RCC 7860 (cell line): Measurements from ENCODE around the gene ARHGAP25.
A peak's percentile ranks its signal among the peaks of the same experiment; 100 is the strongest.

ENCODE experiments used
- DNase-seq: peaks from one replicate; pipeline ENCODE4 v3.0.0-alpha.2; 2015; ENCODE audit warnings: low spot score
- FAIRE-seq: peaks from 2 replicates; lab custom pipeline; 2012; peaks lifted over from hg19 to GRCh38; lab: Jason Lieb, UNC

The ARHGAP25 gene

GRCh38 chr2:68741238-68741637 lies 6.6 kb downstream of the ARHGAP25 start:
- FAIRE-seq = no peak

GRCh38 chr2:68741805-68742306 lies 7.2 kb downstream of the ARHGAP25 start:
- FAIRE-seq = no peak
- no peak for DNase-seq

More at GRCh38 chr2:68741238-68741637, 6.6 kb downstream of the ARHGAP25 start:
- DNase-seq = no peak

- DNase-seq (no peak), FAIRE-seq (no peak)
These were observed 8.2 kb downstream of the ARHGAP25 start for GRCh38 chr2:68742626-68743415.

GRCh38 chr2:68743531-68743930 lies 8.9 kb downstream of the ARHGAP25 start:
- no peak for FAIRE-seq
- DNase-seq = no peak

- FAIRE-seq (no peak), DNase-seq (no peak)
These were observed 9.8 kb downstream of the ARHGAP25 start for GRCh38 chr2:68744366-68744912.

GRCh38 chr2:68745006-68745405 lies 10.4 kb downstream of the ARHGAP25 start:
- DNase-seq = no peak
- no peak for FAIRE-seq

GRCh38 chr2:68746408-68746807 lies 11.8 kb downstream of the ARHGAP25 start:
- DNase-seq = no peak
- no peak for FAIRE-seq

- DNase-seq (no peak), FAIRE-seq (no peak)
These were observed 12.8 kb downstream of the ARHGAP25 start for GRCh38 chr2:68747413-68747812.

GRCh38 chr2:68747900-68748299 lies 13.3 kb downstream of the ARHGAP25 start:
- no peak for DNase-seq
- FAIRE-seq = no peak

GRCh38 chr2:68748568-68748967 lies 14.0 kb downstream of the ARHGAP25 start:
- no peak for FAIRE-seq
- no peak for DNase-seq

GRCh38 chr2:68749345-68749744 lies 14.7 kb downstream of the ARHGAP25 start:
- no peak for FAIRE-seq
- no peak for DNase-seq

GRCh38 chr2:68750592-68751396 lies 16.2 kb downstream of the ARHGAP25 start:
- DNase-seq (no peak), FAIRE-seq (no peak)

- FAIRE-seq (peak; percentile 25), DNase-seq (peak; percentile 63)
These were observed 17.1 kb downstream of the ARHGAP25 start for GRCh38 chr2:68751397-68752339.

GRCh38 chr2:68753318-68753717 lies 18.7 kb downstream of the ARHGAP25 start:
- FAIRE-seq (no peak), DNase-seq (no peak)

GRCh38 chr2:68755071-68755470 lies 20.5 kb downstream of the ARHGAP25 start:
- FAIRE-seq (no peak), DNase-seq (no peak)

GRCh38 chr2:68756178-68756577 lies 21.6 kb downstream of the ARHGAP25 start:
- FAIRE-seq (no peak), DNase-seq (no peak)

GRCh38 chr2:68757081-68757480 lies 22.5 kb downstream of the ARHGAP25 start:
- FAIRE-seq (no peak), DNase-seq (no peak)

- FAIRE-seq (no peak), DNase-seq (no peak)
These were observed 27.5 kb downstream of the ARHGAP25 start for GRCh38 chr2:68762100-68762499.

- no peak for FAIRE-seq
- no peak for DNase-seq
These were observed 28.1 kb downstream of the ARHGAP25 start for GRCh38 chr2:68762665-68763064.

GRCh38 chr2:68764041-68764805 lies 29.6 kb downstream of the ARHGAP25 start:
- FAIRE-seq = no peak
- no peak for DNase-seq
